Effector memory CD4-positive, alpha-beta T cell (primary cell): ENCODE measurements around the gene PPP2R2C.

Experiments used
- DNase-seq, 3 donors: peaks; one replicate each; pipeline ENCODE4 v3.0.0-alpha.2; 2020
- H3K27ac ChIP-seq: 2 replicates; pipeline ENCODE4 v1.7.0; 2013; ENCODE audit warnings: mild to moderate bottlenecking, low read length, moderate library complexity; ENCODE audit not compliant: insufficient read depth, poor library complexity, severe bottlenecking
- H3K27me3 ChIP-seq: replicated peaks from 2 replicates; pipeline ENCODE4 v1.7.0; 2013; ENCODE audit warnings: mild to moderate bottlenecking, low read length; ENCODE audit not compliant: insufficient read depth, control insufficient read depth, poor library complexity, severe bottlenecking
- H3K36me3 ChIP-seq: 2 replicates; pipeline ENCODE4 v1.7.0; 2013; ENCODE audit warnings: mild to moderate bottlenecking, low read length, moderate library complexity; ENCODE audit not compliant: control insufficient read depth, insufficient read depth
- H3K4me1 ChIP-seq: 2 replicates; pipeline ENCODE4 v1.7.0; 2013; ENCODE audit warnings: low read length, mild to moderate bottlenecking; ENCODE audit not compliant: control insufficient read depth, insufficient read depth, poor library complexity, severe bottlenecking
- H3K4me3 ChIP-seq: 2 replicates; pipeline ENCODE4 v1.7.0; 2013; ENCODE audit warnings: low read length, low read depth, mild to moderate bottlenecking; ENCODE audit not compliant: insufficient read depth, poor library complexity, severe bottlenecking
- H3K9me3 ChIP-seq: 2 replicates; pipeline ENCODE4 v1.7.0; 2013; ENCODE audit warnings: mild to moderate bottlenecking, low read length, moderate library complexity; ENCODE audit not compliant: control insufficient read depth

Gene PPP2R2C

DNA sequence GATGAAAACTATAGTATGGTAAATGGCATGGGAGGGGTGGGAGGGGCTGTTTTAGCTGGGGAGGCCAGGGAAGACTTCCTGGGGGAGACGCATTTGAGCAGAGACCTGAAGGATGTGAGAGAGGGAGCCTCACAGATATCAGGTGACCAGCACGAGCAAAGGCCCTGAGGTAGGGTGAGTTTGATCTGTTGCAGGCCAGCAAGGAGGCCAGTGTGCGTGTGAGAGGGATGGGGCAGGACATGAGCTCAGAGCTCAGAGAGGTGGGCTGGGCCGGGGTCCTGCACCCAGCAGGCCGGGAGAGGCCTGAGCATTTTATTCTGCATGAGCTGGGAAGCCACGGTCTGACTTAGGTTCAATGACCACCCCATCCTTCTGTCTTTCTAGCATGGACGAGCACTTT is 80.0 kb downstream of the PPP2R2C start:
- Histone ChIP-seq H3K4me3 (no peak overlapping the region), H3K36me3 (no peaks in the 10 kb centered on the region), H3K27ac (no peak overlapping the region), H3K4me1 (no peaks in the 10 kb centered on the region), H3K27me3 (no peaks in the 10 kb centered on the region), H3K9me3 (no peaks in the 10 kb centered on the region)
- no peak for DNase-seq

- DNase-seq, result no peak
- Histone ChIP-seq H3K9me3 (no peaks in the 10 kb centered on the region), H3K27me3 (no peaks in the 10 kb centered on the region), H3K4me1 (no peaks in the 10 kb centered on the region), H3K27ac (no peak overlapping the region), H3K4me3 (no peak overlapping the region), H3K36me3 (no peaks in the 10 kb centered on the region)
Measured at GRCh38 chr4:6391852-6392188, 80.6 kb downstream of the PPP2R2C start.

DNA sequence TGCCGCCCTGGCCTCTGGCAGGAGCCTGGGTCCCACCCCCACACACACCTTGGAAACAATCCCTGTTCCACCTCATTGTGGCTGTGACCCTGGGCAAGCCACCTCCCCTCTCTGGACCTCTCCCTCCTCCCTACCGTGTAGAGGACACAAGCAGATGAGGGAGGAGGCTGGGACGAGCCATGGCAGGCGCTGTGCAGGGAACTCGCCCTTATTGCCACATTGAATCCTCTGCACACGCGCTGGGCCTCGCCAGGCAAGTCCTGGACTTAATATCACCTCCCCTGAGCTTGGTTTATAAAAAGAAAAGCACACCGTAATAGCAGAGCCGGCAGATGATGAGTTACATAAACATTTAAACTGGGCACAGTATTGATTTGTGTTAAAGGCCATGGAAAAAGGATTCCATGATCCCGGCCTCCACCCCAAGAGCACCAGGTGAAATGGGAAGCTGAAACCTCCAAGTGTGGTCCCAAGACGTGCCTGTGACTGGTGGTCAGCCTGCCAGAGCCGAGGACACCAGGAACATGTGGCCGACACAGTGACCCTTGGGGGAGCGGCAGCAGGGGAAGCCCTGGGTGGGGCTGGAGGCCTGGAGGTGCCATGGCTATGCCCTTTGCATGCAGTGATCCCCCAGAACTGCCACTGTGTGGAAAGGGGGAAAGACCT is 81.1 kb downstream of the PPP2R2C start:
- no peaks in the 10 kb centered on the region for H3K9me3 ChIP-seq

GRCh38 chr4:6390356-6390755 is 82.1 kb downstream of the PPP2R2C start:
- Histone ChIP-seq H3K27me3 (no peaks in the 10 kb centered on the region), H3K27ac (no peak overlapping the region), H3K36me3 (no peaks in the 10 kb centered on the region), H3K4me3 (no peak overlapping the region), H3K9me3 (no peaks in the 10 kb centered on the region), H3K4me1 (no peaks in the 10 kb centered on the region)
- no peak for DNase-seq

More for the DNA sequence above, 81.1 kb downstream of the PPP2R2C start:
- H3K4me3 ChIP-seq, result no peak overlapping the region
- H3K27me3 ChIP-seq, result no peaks in the 10 kb centered on the region
- no peak for DNase-seq
- H3K36me3 ChIP-seq, result no peaks in the 10 kb centered on the region
- H3K4me1 ChIP-seq, result no peaks in the 10 kb centered on the region
- H3K27ac ChIP-seq, result no peak overlapping the region

- H3K4me3 ChIP-seq, result no peak overlapping the region
- H3K27ac ChIP-seq, result no peak overlapping the region
- H3K4me1 ChIP-seq, result no peaks in the 10 kb centered on the region
- no peak for DNase-seq
- H3K27me3 ChIP-seq, result no peaks in the 10 kb centered on the region
- no peaks in the 10 kb centered on the region for H3K9me3 ChIP-seq
- H3K36me3 ChIP-seq, result no peaks in the 10 kb centered on the region
Measured at GRCh38 chr4:6389142-6389825, 83.1 kb downstream of the PPP2R2C start.

GRCh38 chr4:6388713-6389112 is 83.7 kb downstream of the PPP2R2C start:
- no peaks in the 10 kb centered on the region for H3K27me3 ChIP-seq
- H3K4me1 ChIP-seq, result no peaks in the 10 kb centered on the region
- no peak for DNase-seq

GRCh38 chr4:6387946-6388345 is 84.5 kb downstream of the PPP2R2C start:
- Histone ChIP-seq H3K27me3 (no peaks in the 10 kb centered on the region), H3K4me3 (no peak overlapping the region), H3K4me1 (no peaks in the 10 kb centered on the region), H3K36me3 (no peaks in the 10 kb centered on the region), H3K27ac (no peak overlapping the region), H3K9me3 (no peaks in the 10 kb centered on the region)
- DNase-seq, result no peak

More at GRCh38 chr4:6388713-6389112, 83.7 kb downstream of the PPP2R2C start:
- H3K27ac ChIP-seq, result no peak overlapping the region
- no peaks in the 10 kb centered on the region for H3K36me3 ChIP-seq
- H3K9me3 ChIP-seq, result no peaks in the 10 kb centered on the region
- H3K4me3 ChIP-seq, result no peak overlapping the region

GRCh38 chr4:6386091-6386490 is 86.3 kb downstream of the PPP2R2C start:
- no peaks in the 10 kb centered on the region for H3K27me3 ChIP-seq
- no peaks in the 10 kb centered on the region for H3K36me3 ChIP-seq

GRCh38 chr4:6385288-6385687 is 87.1 kb downstream of the PPP2R2C start:
- Histone ChIP-seq H3K4me1 (no peaks in the 10 kb centered on the region), H3K36me3 (no peaks in the 10 kb centered on the region), H3K27ac (no peak overlapping the region), H3K4me3 (no peak overlapping the region), H3K27me3 (no peaks in the 10 kb centered on the region), H3K9me3 (no peaks in the 10 kb centered on the region)
- no peak for DNase-seq

More at GRCh38 chr4:6386091-6386490, 86.3 kb downstream of the PPP2R2C start:
- no peaks in the 10 kb centered on the region for H3K9me3 ChIP-seq
- no peak overlapping the region for H3K4me3 ChIP-seq
- no peak for DNase-seq
- no peaks in the 10 kb centered on the region for H3K4me1 ChIP-seq
- no peak overlapping the region for H3K27ac ChIP-seq

DNA sequence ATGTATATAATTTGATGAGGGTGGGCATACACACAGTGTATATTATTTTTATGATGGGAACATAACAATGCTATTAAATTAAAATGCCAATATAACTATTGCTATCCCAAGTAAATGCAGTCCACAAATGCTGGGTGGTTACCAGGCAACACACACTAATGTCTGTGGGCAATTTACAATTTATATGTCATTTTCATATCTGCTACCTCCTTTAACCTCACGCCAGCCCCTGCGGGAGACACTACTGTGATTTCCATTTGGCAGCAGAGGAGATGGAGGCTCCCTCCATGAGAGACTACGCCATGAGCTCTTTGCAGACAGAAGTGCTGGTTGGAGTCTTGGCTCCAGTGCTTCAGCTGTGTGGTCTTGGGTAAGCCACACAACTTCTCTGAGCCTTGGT is 87.9 kb downstream of the PPP2R2C start:
- Histone ChIP-seq H3K4me1 (no peaks in the 10 kb centered on the region), H3K27me3 (no peaks in the 10 kb centered on the region), H3K4me3 (no peak overlapping the region), H3K36me3 (no peaks in the 10 kb centered on the region), H3K9me3 (no peaks in the 10 kb centered on the region), H3K27ac (no peak overlapping the region)
- DNase-seq, result no peak
